Neural progenitor cell (in vitro differentiated cells): ENCODE results near the gene CSNK2A1. TPM values are rescaled to one million over a fixed set of nuclear protein-coding genes. Genes with fewer than 3 reads are reported as not detected.
"Not testable (repeated sequence)": the region's sequence is repeated elsewhere in the genome, so short reads cannot be mapped to it uniquely, and the experiment has no call there.

Experiments used
- DNase-seq: peaks from one replicate; pipeline ENCODE4 v3.0.0-alpha.2; 2016; ENCODE audit warnings: low spot score
- H2AFZ ChIP-seq: fragments of 200-600 bp; sonication (generic); replicated peaks from 2 replicates; pipeline ENCODE4 v1.6.1; 2016; ENCODE audit warnings: antibody characterized with exemption
- H3F3A ChIP-seq: fragments of 200-600 bp; sonication (generic); 2 replicates; pipeline ENCODE4 v1.6.1; 2016; ENCODE audit warnings: antibody characterized with exemption, low read depth
- H3K27ac ChIP-seq: fragments of 200-600 bp; sonication (generic); 2 replicates; pipeline ENCODE4 v1.5.1; 2016; ENCODE audit warnings: mild to moderate bottlenecking
- H3K27me3 ChIP-seq: fragments of 200-600 bp; sonication (generic); 2 replicates; pipeline ENCODE4 v1.6.1; 2016; ENCODE audit warnings: mild to moderate bottlenecking, moderate library complexity
- H3K36me3 ChIP-seq: fragments of 200-600 bp; sonication (generic); 2 replicates; pipeline ENCODE4 v1.5.1; 2016
- H3K4me1 ChIP-seq: fragments of 200-600 bp; sonication (generic); 2 replicates; pipeline ENCODE4 v1.6.1; 2016; ENCODE audit warnings: mixed run types
- H3K4me2 ChIP-seq: fragments of 200-600 bp; sonication (generic); 2 replicates; pipeline ENCODE4 v1.6.1; 2016
- H3K4me3 ChIP-seq: fragments of 200-600 bp; sonication (generic); 2 replicates; pipeline ENCODE4 v1.5.1; 2016
- H3K79me2 ChIP-seq: fragments of 200-600 bp; sonication (generic); 2 replicates; pipeline ENCODE4 v1.6.1; 2016; ENCODE audit warnings: low read depth
- H3K9ac ChIP-seq: fragments of 200-600 bp; sonication (generic); 2 replicates; pipeline ENCODE4 v1.6.1; 2016
- H3K9me3 ChIP-seq: fragments of 200-600 bp; sonication (generic); 2 replicates; pipeline ENCODE4 v1.5.1; 2016; ENCODE audit warnings: low read depth
- H4K20me1 ChIP-seq: fragments of 200-600 bp; sonication (generic); 2 replicates; pipeline ENCODE4 v1.6.1; 2016; ENCODE audit warnings: low read depth
- H3K27ac Mint-ChIP-seq: 3 replicates; pipeline ENCODE4 v1.8.0; 2021; ENCODE audit warnings: mixed read lengths
- H3K27me3 Mint-ChIP-seq: 2 replicates; pipeline ENCODE4 v1.8.0; 2022; ENCODE audit warnings: low read depth, mild to moderate bottlenecking, inconsistent platforms, moderate library complexity, mixed read lengths; ENCODE audit not compliant: insufficient read depth
- H3K36me3 Mint-ChIP-seq: 3 replicates; pipeline ENCODE4 v1.8.0; 2021; ENCODE audit warnings: mixed read lengths
- H3K4me1 Mint-ChIP-seq: 3 replicates; pipeline ENCODE4 v1.8.0; 2021; ENCODE audit warnings: mixed read lengths
- H3K4me3 Mint-ChIP-seq: 3 replicates; pipeline ENCODE4 v1.8.0; 2021; ENCODE audit warnings: mild to moderate bottlenecking, moderate library complexity, mixed read lengths
- H3K9me3 Mint-ChIP-seq: 3 replicates; pipeline ENCODE4 v1.8.0; 2020; ENCODE audit warnings: mixed read lengths
- CTCF ChIP-seq: fragments of 200-600 bp; sonication (generic); IDR thresholded peaks from 2 replicates; pipeline ENCODE4 v1.5.1; 2017; ENCODE audit warnings: antibody characterized with exemption, mild to moderate bottlenecking
- EZH2 ChIP-seq: fragments of 200-600 bp; sonication (generic); IDR thresholded peaks from 2 replicates; pipeline ENCODE4 v1.6.1; 2017; ENCODE audit warnings: antibody characterized with exemption, mild to moderate bottlenecking, moderate library complexity
- EZH2phosphoT487 ChIP-seq: fragments of 200-600 bp; sonication (generic); IDR thresholded peaks from 2 replicates; pipeline ENCODE4 v1.6.1; 2017; ENCODE audit warnings: antibody characterized with exemption
- total RNA-seq: library from RNA; depleted of rRNA; stranded (reverse); fragments of >200 nt; gene quantifications from 2 replicates; pipeline ENCODE4 v1.2.3, GENCODE V29; 2015; ENCODE audit warnings: low replicate concordance

CSNK2A1 gene
- total RNA-seq, 1 donor from 2014 or later, result 599 TPM

GRCh38 chr20:584161-584970 is 40.8 kb upstream of the CSNK2A1 start:
- Histone ChIP-seq H3F3A (no peaks in the 10 kb centered on the region), H3K27ac (no peak overlapping the region), H3K4me2 (no peak overlapping the region), H3K36me3 (no peaks in the 10 kb centered on the region), H2AFZ (peak overlapping the region; percentile 45), H3K9ac (no peak overlapping the region), H3K4me3 (no peak overlapping the region), H3K79me2 (no peaks in the 10 kb centered on the region), H3K27me3 (peaks cover 5% of the 10 kb centered on the region), H3K9me3 (no peaks in the 10 kb centered on the region), H4K20me1 (no peaks in the 10 kb centered on the region), H3K4me1 (no peaks in the 10 kb centered on the region)
- no peak overlapping the region for H3K27ac Mint-ChIP-seq
- H3K36me3 Mint-ChIP-seq, result no peaks in the 10 kb centered on the region
- no peak for DNase-seq
- no peaks in the 10 kb centered on the region for H3K9me3 Mint-ChIP-seq
- no peaks in the 10 kb centered on the region for H3K4me1 Mint-ChIP-seq
- peaks cover 12% of the 10 kb centered on the region for H3K27me3 Mint-ChIP-seq
- H3K4me3 Mint-ChIP-seq, result no peak overlapping the region
- TF ChIP-seq EZH2phosphoT487 (no peak), EZH2 (no peak), CTCF (no peak)

- Histone ChIP-seq H3K79me2 (no peaks in the 10 kb centered on the region), H3K27me3 (peaks cover 5% of the 10 kb centered on the region), H2AFZ (no peak overlapping the region), H3K4me2 (no peak overlapping the region), H3K27ac (no peak overlapping the region), H3K36me3 (no peaks in the 10 kb centered on the region), H3F3A (no peaks in the 10 kb centered on the region), H3K9ac (no peak overlapping the region), H3K4me3 (no peak overlapping the region), H3K4me1 (no peaks in the 10 kb centered on the region), H3K9me3 (no peaks in the 10 kb centered on the region), H4K20me1 (no peaks in the 10 kb centered on the region)
- no peaks in the 10 kb centered on the region for H3K36me3 Mint-ChIP-seq
- no peak overlapping the region for H3K27ac Mint-ChIP-seq
- no peak overlapping the region for H3K4me3 Mint-ChIP-seq
- no peak for DNase-seq
- TF ChIP-seq EZH2phosphoT487, result no peak
- no peak for TF ChIP-seq EZH2
- no peak for TF ChIP-seq CTCF
- peaks cover 12% of the 10 kb centered on the region for H3K27me3 Mint-ChIP-seq
- no peaks in the 10 kb centered on the region for H3K4me1 Mint-ChIP-seq
- no peaks in the 10 kb centered on the region for H3K9me3 Mint-ChIP-seq
These were observed 38.6 kb upstream of the CSNK2A1 start for GRCh38 chr20:582204-582603.

GRCh38 chr20:578940-579690 is 35.5 kb upstream of the CSNK2A1 start:
- H3K9ac ChIP-seq, H3K4me3 Mint-ChIP-seq, DNase-seq, H4K20me1 ChIP-seq, H3K27ac Mint-ChIP-seq, H3K9me3 Mint-ChIP-seq, H3K27ac ChIP-seq, H2AFZ ChIP-seq, H3K4me1 Mint-ChIP-seq, H3K9me3 ChIP-seq, H3K36me3 Mint-ChIP-seq, H3K4me3 ChIP-seq, H3K79me2 ChIP-seq, H3K36me3 ChIP-seq, H3K4me2 ChIP-seq: not testable (repeated sequence)
- Histone ChIP-seq H3F3A (peaks cover 12% of the 10 kb centered on the region), H3K27me3 (peaks cover 25% of the 10 kb centered on the region), H3K4me1 (peaks cover 14% of the 10 kb centered on the region)
- H3K27me3 Mint-ChIP-seq, result peaks cover 11% of the 10 kb centered on the region
